ENCODE measurements around the gene ZFYVE16.
A peak's percentile ranks its signal among the peaks of the same experiment; 100 is the strongest.
"Not testable (repeated sequence)": the region's sequence is repeated elsewhere in the genome, so short reads cannot be mapped to it uniquely, and the experiment has no call there.

ZFYVE16 gene

DNA sequence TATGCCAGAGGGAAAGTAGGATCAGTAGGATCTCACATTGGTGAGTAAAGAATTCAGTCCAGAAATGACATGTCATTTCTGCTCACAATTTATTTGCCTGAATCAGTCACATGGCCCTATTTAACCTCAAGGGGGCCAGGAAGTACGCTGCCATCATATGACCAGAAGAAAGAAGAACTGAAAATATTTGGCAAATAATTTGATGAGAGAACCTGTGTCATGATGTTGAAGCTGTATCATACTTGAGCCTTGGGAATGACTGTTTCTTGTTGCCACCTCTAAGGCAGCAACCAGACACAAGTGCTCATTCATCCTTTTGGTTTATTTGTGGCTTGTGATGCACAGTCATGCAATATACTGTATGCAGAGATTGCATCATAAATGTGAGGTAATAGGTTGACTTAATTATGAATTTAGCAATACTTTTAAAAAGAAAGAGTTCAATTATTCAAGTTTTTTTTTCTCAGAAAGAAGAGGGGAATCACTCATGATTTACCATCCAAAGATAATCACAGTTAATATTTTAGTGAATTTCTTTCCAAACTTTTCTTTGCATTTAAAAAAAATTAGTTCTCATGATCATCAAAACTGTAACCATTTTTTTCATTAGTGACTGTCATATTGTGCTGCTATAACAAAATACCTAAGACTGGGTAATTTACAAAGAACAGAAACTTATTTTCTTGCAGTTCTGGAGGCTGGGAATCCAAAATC is 8.2 kb upstream of the ZFYVE16 start:
- in situ Hi-C loops (cut with MboI; ENCODE audit: low pct_unique_long_range_greater_than_20kb, low sequenced_read_pairs, unreplicated experiment) = no loop called here
- TF ChIP-seq, protein P1, sequence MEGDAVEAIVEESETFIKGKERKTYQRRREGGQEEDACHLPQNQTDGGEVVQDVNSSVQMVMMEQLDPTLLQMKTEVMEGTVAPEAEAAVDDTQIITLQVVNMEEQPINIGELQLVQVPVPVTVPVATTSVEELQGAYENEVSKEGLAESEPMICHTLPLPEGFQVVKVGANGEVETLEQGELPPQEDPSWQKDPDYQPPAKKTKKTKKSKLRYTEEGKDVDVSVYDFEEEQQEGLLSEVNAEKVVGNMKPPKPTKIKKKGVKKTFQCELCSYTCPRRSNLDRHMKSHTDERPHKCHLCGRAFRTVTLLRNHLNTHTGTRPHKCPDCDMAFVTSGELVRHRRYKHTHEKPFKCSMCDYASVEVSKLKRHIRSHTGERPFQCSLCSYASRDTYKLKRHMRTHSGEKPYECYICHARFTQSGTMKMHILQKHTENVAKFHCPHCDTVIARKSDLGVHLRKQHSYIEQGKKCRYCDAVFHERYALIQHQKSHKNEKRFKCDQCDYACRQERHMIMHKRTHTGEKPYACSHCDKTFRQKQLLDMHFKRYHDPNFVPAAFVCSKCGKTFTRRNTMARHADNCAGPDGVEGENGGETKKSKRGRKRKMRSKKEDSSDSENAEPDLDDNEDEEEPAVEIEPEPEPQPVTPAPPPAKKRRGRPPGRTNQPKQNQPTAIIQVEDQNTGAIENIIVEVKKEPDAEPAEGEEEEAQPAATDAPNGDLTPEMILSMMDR (IDR thresholded peaks at IDR 0.05; ENCODE audit: extremely low read depth, insufficient read depth, missing control alignments) = no peak
- peak; percentile 17 for DNase-seq (ENCODE audit: low spot score)

GRCh38 chr5:80400368-80400767 is 7.5 kb upstream of the ZFYVE16 start:
- DNase-seq (ENCODE audit: low spot score); in situ Hi-C loops (cut with MboI; ENCODE audit: low pct_unique_long_range_greater_than_20kb, low sequenced_read_pairs, unreplicated experiment): not testable (repeated sequence)

DNA sequence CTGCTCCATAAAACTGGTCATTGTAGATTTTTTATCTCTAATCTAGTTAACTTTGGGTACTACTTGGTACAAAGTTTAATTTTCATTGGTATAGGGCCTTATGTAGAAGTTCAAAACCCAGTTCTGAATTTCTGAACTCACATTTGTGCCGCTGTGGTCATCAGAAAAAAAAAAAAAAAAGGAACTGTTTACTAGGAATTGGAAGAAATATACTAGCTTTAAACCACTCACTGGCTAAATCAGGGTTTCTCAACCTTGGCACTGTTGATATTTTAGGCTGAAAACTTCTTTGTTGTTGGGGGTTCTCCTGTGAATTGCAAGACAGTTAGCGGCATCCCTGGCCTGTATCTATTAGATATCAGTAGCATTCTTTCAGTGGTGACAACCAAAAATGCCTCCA is 4.1 kb upstream of the ZFYVE16 start:
- DNase-seq (ENCODE audit: low spot score) = no peak
- TF ChIP-seq, protein P1 (IDR thresholded peaks at IDR 0.05; ENCODE audit: extremely low read depth, insufficient read depth, missing control alignments) = no peak
- in situ Hi-C loops (cut with MboI; ENCODE audit: low pct_unique_long_range_greater_than_20kb, low sequenced_read_pairs, unreplicated experiment) = no loop called here

- TF ChIP-seq, protein P1 (IDR thresholded peaks at IDR 0.05; ENCODE audit: extremely low read depth, insufficient read depth, missing control alignments) = no peak
- in situ Hi-C loops (cut with MboI; ENCODE audit: low pct_unique_long_range_greater_than_20kb, low sequenced_read_pairs, unreplicated experiment) = no loop called here
- DNase-seq (ENCODE audit: low spot score) = no peak
Observed at GRCh38 chr5:80406980-80407734, 707 bp upstream of the ZFYVE16 start.

GRCh38 chr5:80408484-80409366 is 861 bp downstream of the ZFYVE16 start:
- peak; percentile 54 for DNase-seq (ENCODE audit: low spot score)
- in situ Hi-C loops (cut with MboI; ENCODE audit: low pct_unique_long_range_greater_than_20kb, low sequenced_read_pairs, unreplicated experiment) = no loop called here
- TF ChIP-seq, protein P1 (IDR thresholded peaks at IDR 0.05; ENCODE audit: extremely low read depth, insufficient read depth, missing control alignments) = no peak

GRCh38 chr5:80409367-80409966 is 1.6 kb downstream of the ZFYVE16 start:
- in situ Hi-C loops (cut with MboI; ENCODE audit: low pct_unique_long_range_greater_than_20kb, low sequenced_read_pairs, unreplicated experiment) = no loop called here
- TF ChIP-seq, protein P1 (IDR thresholded peaks at IDR 0.05; ENCODE audit: extremely low read depth, insufficient read depth, missing control alignments) = no peak
- DNase-seq (ENCODE audit: low spot score) = no peak

Data from GM13977 (cell line).